HUES64 (cell line): ENCODE results near the gene ACAD10.
"Not testable (repeated sequence)": the region's sequence is repeated elsewhere in the genome, so short reads cannot be mapped to it uniquely, and the experiment has no call there.

Experiments used
- H3K27ac ChIP-seq: 2 replicates; pipeline ENCODE4 v1.7.0; 2013; ENCODE audit warnings: low read depth, low read length, inconsistent platforms
- H3K27me3 ChIP-seq: 2 replicates; pipeline ENCODE4 v1.6.1; 2013; ENCODE audit warnings: mild to moderate bottlenecking, low read length; ENCODE audit not compliant: insufficient read depth
- H3K36me3 ChIP-seq: 2 replicates; pipeline ENCODE4 v1.6.1; 2013; ENCODE audit warnings: mild to moderate bottlenecking, low read length; ENCODE audit not compliant: insufficient read depth
- H3K4me1 ChIP-seq: 2 replicates; pipeline ENCODE4 v1.6.1; 2013; ENCODE audit warnings: mild to moderate bottlenecking, low read length, moderate library complexity; ENCODE audit not compliant: insufficient read depth
- H3K4me3 ChIP-seq: 2 replicates; pipeline ENCODE4 v1.5.1; 2013; ENCODE audit warnings: mild to moderate bottlenecking, low read length, moderate library complexity
- H3K9ac ChIP-seq: 2 replicates; pipeline ENCODE4 v1.6.1; 2013; ENCODE audit warnings: mild to moderate bottlenecking, low read depth, low read length
- H3K9me3 ChIP-seq: 2 replicates; pipeline ENCODE4 v1.6.1; 2013; ENCODE audit warnings: low read depth, low read length; ENCODE audit not compliant: insufficient read depth
- WGBS: fragments of 150-250, 120-280 bp; methylation state at CpG from one replicate; pipeline ENCODE4 v1.1.7; 2013; ENCODE audit warnings: missing lambda C conversion rate; 5-methylcytosine and 5-hydroxymethylcytosine counted together

The ACAD10 gene

DNA sequence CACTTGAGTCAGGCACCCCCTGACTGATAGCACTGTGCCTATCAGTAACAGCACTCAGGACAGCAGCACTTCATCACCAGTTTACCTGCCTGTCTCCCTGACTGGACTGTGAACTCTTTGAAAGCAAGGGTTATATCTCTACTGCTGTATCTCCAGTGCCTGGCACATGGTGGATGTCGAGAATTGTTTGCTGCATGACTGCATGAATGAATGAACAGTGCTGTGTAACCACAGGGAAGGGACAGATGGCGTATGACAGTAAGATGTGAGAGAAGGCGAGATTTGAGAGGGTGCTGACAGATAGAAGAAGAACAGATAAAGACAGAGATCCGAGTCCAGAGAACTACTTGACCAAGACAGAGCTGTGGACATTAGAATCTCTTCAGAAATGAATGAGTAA is 29.8 kb upstream of the ACAD10 start:
- Histone ChIP-seq H3K4me1 (no peaks in the 10 kb centered on the region), H3K4me3 (no peak overlapping the region), H3K27ac (no peak overlapping the region), H3K9ac (no peak overlapping the region), H3K27me3 (no peaks in the 10 kb centered on the region), H3K9me3 (no peaks in the 10 kb centered on the region), H3K36me3 (peaks cover 83% of the 10 kb centered on the region)
- WGBS = 92% methylated on average over 4 of the region's 4 CpGs

DNA sequence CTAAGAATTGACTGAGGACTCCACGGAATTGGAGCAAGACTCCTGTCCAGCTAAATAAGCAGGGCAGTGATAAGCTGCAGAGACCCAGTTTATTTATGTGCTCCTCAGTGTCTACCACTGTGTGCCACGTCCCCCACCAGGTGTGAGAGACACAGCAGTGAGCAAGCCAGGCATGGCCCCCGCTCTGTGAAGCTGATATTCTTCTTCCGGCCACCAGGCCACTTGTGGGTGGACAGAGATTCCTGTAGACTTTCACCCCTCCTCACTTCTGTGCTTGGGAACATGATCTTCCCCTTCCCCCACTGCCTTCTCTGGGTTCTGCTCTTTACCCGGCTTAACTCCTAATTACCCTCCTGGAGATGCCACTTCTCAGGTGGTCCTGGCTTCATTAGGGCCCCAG is 21.4 kb upstream of the ACAD10 start:
- peaks cover 83% of the 10 kb centered on the region for H3K36me3 ChIP-seq
- WGBS = 90% methylated on average over 5 of the region's 5 CpGs

DNA sequence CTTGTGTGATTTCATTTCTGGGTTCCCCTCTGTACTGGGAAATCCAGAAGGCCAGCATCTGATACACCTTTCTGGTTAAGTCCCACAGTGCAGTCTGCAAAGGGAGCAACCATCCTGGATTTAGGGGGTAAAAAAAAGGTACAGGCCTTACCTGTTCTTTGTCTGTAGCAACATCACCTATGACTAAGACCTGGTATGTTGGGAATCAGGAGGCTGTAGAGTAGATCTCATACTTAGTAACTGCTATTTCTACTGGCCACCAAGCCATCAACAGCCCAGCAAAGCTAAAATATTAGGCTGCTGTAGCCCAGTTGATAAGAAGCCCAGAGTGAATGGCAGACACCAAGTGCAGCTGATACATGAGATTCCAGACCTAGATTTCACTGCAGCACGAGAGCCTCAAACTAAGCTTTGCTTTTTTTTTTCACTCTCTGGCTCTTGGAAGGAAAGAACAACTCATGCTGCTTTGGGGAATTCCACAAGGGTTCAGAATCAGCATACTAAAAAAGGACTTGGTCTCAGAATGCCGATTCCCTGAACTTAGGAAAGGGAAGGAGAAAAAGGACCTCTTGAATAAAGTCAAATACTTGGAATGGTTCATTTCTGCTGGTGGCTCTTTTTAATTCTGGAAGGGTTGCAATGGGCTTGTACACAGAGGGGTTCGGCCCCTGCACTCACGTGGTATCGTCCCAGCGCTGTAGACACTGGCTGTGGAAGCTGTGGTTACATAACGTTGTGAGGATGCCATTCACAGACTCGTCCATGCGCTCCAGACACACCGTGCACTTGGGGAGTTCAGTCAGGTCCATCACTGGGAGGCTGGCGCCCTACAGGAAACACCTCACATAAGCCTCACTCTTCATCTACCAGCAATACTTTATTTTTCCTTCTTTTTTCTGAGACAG is 20.6 kb upstream of the ACAD10 start:
- H3K27ac ChIP-seq = peak overlapping the region; percentile 37; the same call in 1 of the 2 replicates
- H3K4me1 ChIP-seq = peaks cover 4% of the 10 kb centered on the region; the same call in 1 of the 2 replicates
- 91% methylated on average over 11 of the region's 11 CpGs for WGBS
- H3K27me3 ChIP-seq = no peaks in the 10 kb centered on the region
- peaks cover 83% of the 10 kb centered on the region for H3K36me3 ChIP-seq
- no peaks in the 10 kb centered on the region for H3K9me3 ChIP-seq
- H3K4me3 ChIP-seq = no peak overlapping the region
- H3K9ac ChIP-seq = 0 out of 2 replicates have a peak overlapping the region, but pooled peaks have one; percentile 19

More for the DNA sequence above, 21.4 kb upstream of the ACAD10 start:
- no peaks in the 10 kb centered on the region for H3K27me3 ChIP-seq
- 0 out of 2 replicates have a peak overlapping the region, but pooled peaks have one; percentile 19 for H3K9ac ChIP-seq
- no peak overlapping the region for H3K4me3 ChIP-seq
- no peak overlapping the region for H3K27ac ChIP-seq
- no peaks in the 10 kb centered on the region for H3K9me3 ChIP-seq
- peaks cover 4% of the 10 kb centered on the region; the same call in 1 of the 2 replicates for H3K4me1 ChIP-seq

GRCh38 chr12:111672822-111673381 is 13.0 kb upstream of the ACAD10 start:
- peaks cover 94% of the 10 kb centered on the region for H3K36me3 ChIP-seq
- H3K27me3 ChIP-seq = no peaks in the 10 kb centered on the region
- H3K9ac ChIP-seq = no peak overlapping the region
- H3K9me3 ChIP-seq = no peaks in the 10 kb centered on the region
- H3K4me1 ChIP-seq = no peaks in the 10 kb centered on the region
- H3K27ac ChIP-seq = no peak overlapping the region
- 96% methylated on average over 10 of the region's 10 CpGs for WGBS
- H3K4me3 ChIP-seq = no peak overlapping the region

- H3K9me3 ChIP-seq = no peaks in the 10 kb centered on the region
- peaks cover 90% of the 10 kb centered on the region for H3K36me3 ChIP-seq
- no peak overlapping the region for H3K4me3 ChIP-seq
- 94% methylated on average over 3 of the region's 3 CpGs for WGBS
- no peak overlapping the region for H3K9ac ChIP-seq
- no peaks in the 10 kb centered on the region for H3K27me3 ChIP-seq
- H3K4me1 ChIP-seq = no peaks in the 10 kb centered on the region
- no peak overlapping the region for H3K27ac ChIP-seq
These were observed 12.3 kb upstream of the ACAD10 start for GRCh38 chr12:111673503-111673902.

- H3K9me3 ChIP-seq = no peaks in the 10 kb centered on the region
- WGBS = 97% methylated on average over 3 of the region's 5 CpGs
- H3K9ac ChIP-seq = no peak overlapping the region
- no peaks in the 10 kb centered on the region for H3K4me1 ChIP-seq
- no peak overlapping the region for H3K27ac ChIP-seq
- no peaks in the 10 kb centered on the region for H3K27me3 ChIP-seq
- no peak overlapping the region for H3K4me3 ChIP-seq
- peaks cover 90% of the 10 kb centered on the region for H3K36me3 ChIP-seq
These were observed 8.7 kb upstream of the ACAD10 start for GRCh38 chr12:111677186-111677585.

DNA sequence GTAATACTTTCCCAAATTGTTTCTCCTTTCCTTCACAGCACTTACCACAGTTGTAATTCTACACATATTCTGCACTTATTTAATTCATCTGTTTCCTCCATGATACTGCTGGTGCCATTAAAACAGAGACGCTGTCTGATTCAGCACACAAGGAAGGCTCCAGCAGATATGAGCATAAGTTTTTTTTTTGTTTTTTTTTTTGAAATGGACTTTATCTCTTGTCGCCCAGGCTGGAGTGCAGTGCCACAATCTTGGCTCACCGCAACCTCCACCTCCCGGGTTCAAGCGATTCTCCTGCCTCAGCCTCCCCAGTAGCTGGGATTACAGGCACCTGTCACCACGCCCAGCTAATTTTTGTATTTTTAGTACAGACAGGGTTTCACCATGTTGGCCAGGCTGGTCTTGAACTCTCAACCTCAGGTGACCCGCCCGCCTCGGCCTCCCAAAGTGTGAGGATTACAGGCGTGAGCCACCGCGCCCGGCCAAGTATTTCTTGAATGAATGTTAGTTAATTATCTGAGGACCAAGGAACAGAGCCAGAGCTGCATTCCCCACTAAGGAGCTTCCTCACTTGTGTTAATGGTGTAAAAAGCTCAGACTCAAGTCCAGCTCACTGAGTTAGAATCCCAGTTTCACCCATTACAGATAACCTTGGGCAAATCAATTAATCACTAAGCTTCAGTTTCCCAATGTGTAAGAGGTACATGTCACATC is 1.2 kb upstream of the ACAD10 start:
- H3K9me3 ChIP-seq, H3K27me3 ChIP-seq, H3K4me1 ChIP-seq, H3K27ac ChIP-seq: not testable (repeated sequence)
- H3K4me3 ChIP-seq = peak overlapping the region; percentile 94
- H3K36me3 ChIP-seq = peaks cover 35% of the 10 kb centered on the region
- peak overlapping the region; percentile 88 for H3K9ac ChIP-seq
- WGBS = 93% methylated on average over 13 of the region's 13 CpGs

- under 1% methylated on average over 36 of the region's 36 CpGs for WGBS
- no peaks in the 10 kb centered on the region for H3K27me3 ChIP-seq
- H3K4me1 ChIP-seq = 0 out of 2 replicates have a peak, but pooled peaks cover 6% of the 10 kb centered on the region
- H3K9me3 ChIP-seq = no peaks in the 10 kb centered on the region
- peak overlapping the region; percentile 94 for H3K4me3 ChIP-seq
- peaks cover 29% of the 10 kb centered on the region for H3K36me3 ChIP-seq
- H3K9ac ChIP-seq = peak overlapping the region; percentile 88
- peak overlapping the region; percentile 31 for H3K27ac ChIP-seq
These were observed 487 bp upstream of the ACAD10 start for GRCh38 chr12:111685322-111685810.

DNA sequence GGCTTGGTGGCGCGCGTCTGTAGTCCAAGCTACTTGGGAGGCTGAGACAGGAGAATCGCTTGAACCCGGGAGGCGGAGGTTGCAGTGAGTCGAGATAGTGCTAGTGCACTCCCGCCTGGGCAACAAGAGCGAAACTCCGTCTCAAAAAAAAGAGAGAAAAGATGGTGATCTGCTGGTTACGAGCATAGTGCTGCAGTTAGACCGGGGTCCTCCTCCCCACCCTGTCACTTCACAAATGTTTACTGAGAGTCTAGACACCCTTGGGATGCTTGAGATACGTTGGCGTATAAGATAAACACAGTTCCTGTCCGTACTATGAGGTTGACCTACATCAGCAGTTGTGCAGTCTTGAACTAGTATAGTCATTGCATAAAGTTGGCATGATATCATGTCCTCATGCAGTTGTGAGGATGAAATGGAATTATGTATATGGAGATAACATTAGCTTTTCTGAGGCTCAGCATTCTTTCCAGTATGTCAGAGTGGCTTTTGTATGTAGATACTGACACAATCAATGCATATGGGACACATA is 787 bp downstream of the ACAD10 start:
- H3K27ac ChIP-seq = no peak overlapping the region
- 39% methylated on average over 15 of the region's 15 CpGs for WGBS

DNA sequence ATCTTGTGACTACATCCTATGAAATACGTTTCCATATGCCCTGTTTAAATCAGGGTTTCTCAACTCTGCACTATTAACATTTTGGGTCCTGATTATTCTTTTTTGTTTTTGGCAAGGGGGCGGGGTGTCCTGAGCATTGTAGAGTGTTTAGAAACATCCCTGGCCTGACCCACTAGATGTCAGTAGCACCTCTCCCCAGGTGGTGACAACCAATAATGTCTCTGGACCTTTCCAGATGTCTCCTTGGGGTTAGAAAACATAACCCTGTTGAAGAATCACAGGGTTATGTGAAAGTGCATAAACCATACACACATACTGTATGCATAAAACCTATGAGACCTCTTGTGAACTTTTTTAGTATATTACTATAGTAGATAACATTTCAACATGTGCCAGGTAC is 1.4 kb downstream of the ACAD10 start:
- H3K9ac ChIP-seq = no peak overlapping the region
- WGBS = 92% methylated on average over 2 of the region's 2 CpGs

More for the DNA sequence above, 787 bp downstream of the ACAD10 start:
- Histone ChIP-seq H3K9ac (peak overlapping the region; percentile 88), H3K27me3 (no peaks in the 10 kb centered on the region), H3K4me1 (0 out of 2 replicates have a peak, but pooled peaks cover 6% of the 10 kb centered on the region), H3K9me3 (no peaks in the 10 kb centered on the region), H3K36me3 (peaks cover 20% of the 10 kb centered on the region), H3K4me3 (peak overlapping the region; percentile 94)

More for the DNA sequence above, 1.4 kb downstream of the ACAD10 start:
- Histone ChIP-seq H3K9me3 (no peaks in the 10 kb centered on the region), H3K27ac (no peak overlapping the region), H3K36me3 (peaks cover 14% of the 10 kb centered on the region), H3K4me1 (0 out of 2 replicates have a peak, but pooled peaks cover 6% of the 10 kb centered on the region), H3K4me3 (peak overlapping the region; percentile 94), H3K27me3 (no peaks in the 10 kb centered on the region)
